GM19240 (cell line): Measurements from ENCODE around the gene CCL22.
"Not testable (repeated sequence)": the region's sequence is repeated elsewhere in the genome, so short reads cannot be mapped to it uniquely, and the experiment has no call there.

Source experiments
- DNase-seq: peaks from one replicate; pipeline ENCODE4 v3.0.0; 2011; ENCODE audit warnings: low spot score; ENCODE audit not compliant: insufficient read length

The CCL22 gene, protein sequence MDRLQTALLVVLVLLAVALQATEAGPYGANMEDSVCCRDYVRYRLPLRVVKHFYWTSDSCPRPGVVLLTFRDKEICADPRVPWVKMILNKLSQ

DNA sequence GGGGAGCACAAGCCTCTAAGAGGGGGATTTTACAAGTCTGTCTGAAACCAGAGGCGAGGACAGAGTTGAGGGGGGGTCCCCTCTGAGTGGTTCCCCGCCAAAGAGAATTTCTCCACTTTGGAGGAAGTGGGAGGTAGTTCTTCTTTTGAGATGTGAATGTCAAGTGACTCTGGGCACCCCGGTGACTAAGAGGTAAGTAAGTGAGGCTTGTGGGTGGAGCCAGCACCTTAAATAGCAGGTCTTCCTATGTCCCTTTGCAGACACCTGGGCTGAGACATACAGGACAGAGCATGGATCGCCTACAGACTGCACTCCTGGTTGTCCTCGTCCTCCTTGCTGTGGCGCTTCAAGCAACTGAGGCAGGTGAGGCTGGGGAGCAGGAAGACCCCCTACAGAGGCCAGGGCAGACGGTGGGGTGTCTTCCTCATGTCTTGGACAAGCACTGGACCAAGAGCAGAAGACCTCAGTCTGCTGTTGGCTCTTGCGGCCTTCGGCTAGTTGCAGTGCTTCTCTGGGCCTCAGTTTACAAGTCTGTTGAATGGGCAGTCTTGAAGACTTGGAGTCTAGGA is at the start of gene CCL22:
Gene CCL22 (plus strand): TSS at position 257 of the 569 bp plus-strand sequence. CDS start 34 bp downstream, at position 291.
- DNase-seq: no peak

DNA sequence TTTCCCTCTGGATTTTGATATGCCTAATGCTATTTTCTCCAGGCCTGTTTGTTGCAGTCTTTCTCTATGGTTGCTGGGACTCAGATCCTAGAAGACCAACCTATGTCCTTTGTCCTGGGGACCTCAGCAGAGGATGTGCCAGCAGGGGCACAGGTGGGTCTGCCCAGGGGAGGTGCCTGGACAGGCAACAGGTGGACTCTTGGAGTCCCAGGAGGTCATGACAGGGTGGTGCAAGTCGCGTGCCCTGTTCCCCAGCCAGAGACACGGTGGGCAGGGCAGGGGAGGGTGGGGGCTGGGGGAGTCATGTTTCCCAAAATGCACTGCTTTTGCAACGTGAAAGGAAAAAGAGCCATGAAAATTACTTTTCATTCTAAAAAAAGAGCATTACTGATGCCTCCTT is 47.8 kb upstream of the CCL22 start:
- DNase-seq: no peak

DNA sequence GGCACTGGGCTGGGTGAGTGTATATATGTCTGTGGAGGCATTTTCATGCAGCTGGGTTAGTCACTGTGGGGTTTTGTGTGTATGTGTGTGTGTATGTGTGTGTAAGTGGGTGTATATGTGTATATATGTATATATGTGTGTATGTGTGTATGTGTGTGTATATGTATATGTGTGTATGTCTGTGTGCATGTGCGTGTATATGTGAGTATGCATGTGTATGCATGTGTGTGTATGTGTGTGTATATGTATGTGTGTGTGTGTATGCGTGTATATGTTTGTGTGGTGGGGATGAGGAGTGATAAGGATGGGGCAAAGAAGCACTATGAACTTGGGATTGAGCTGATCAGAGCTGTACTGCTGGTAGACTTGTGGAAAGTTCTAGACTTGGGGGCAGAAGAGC is 45.1 kb upstream of the CCL22 start:
- no peak for DNase-seq

DNA sequence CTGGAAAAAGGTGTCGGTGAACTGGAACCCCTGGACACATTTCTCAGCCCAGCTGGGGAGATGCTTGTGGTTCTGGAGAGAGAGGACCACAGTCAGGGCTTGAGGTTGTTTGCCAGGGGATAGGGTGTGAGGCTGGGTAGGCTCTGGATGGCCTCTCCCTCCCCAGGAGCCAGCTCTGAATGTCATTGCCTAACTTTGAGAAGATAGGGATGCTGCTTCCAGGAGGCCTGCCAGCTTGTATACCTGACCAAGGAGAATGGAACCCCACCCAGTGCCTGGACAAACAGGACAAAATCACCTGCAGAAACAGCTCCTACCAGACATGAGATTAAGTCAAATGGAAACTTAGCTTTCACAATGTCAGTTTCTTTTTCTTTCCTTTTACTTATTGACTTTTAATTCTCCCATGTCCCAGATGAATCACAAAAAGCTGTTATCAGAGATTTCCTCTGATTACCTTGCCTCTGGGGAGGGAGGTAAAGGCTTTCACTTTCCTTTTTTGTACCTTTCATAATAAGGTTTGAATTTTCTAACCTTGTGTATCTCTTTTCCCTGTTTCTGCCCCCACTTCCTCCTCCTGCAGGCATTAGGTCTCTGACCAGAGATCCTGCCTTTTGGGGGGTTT is 44.3 kb upstream of the CCL22 start:
- no peak for DNase-seq

DNA sequence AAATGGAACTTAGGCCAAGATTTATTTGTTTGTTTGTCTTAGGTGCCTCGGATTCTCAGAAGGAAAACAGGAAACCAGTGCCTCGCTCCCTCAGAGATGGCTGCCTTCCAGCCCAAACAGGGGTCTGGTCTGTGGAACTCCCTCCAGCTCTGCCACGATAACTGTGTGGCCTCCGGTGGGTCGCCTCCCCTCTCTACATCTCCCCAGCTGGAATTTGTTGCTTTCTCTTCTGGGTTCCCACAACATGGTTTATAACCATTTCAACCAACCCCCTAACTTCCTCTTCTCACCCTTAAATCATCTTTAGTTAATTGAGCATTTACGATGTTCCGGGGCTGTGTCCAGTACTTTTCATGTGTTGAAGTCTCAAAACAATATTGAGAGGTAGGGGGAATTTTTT is 43.2 kb upstream of the CCL22 start:
- DNase-seq: no peak

DNA sequence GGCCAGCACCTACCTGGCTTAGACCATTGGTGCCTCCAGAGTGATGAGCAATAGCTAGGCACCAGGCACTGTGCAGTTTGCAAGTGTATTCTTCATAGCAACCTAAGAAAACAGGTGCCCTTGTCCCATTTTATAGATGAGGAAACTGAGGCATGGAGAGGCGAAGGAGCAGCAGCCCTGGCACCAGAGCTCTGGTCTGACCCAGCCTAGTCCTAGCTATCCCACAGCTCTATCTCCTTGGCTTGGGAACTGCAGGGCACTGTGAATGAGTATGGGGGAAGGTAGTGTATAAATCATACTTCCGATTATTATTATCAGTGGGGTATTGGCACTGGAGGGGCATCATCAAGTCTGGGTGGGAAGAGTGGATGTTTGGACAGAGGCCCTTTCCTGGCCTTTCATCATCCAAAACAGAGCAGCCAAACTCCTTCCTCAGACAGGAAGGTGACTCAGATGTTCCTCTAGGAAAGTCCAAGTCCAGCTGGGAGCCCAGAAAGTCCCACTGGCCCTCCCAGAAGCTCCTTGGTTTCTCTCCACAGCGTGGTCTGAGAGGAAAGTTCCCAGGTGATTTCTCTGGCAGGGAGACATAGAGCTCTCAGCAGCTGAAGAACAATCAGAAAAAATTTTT is 42.1 kb upstream of the CCL22 start:
- no peak for DNase-seq

DNA sequence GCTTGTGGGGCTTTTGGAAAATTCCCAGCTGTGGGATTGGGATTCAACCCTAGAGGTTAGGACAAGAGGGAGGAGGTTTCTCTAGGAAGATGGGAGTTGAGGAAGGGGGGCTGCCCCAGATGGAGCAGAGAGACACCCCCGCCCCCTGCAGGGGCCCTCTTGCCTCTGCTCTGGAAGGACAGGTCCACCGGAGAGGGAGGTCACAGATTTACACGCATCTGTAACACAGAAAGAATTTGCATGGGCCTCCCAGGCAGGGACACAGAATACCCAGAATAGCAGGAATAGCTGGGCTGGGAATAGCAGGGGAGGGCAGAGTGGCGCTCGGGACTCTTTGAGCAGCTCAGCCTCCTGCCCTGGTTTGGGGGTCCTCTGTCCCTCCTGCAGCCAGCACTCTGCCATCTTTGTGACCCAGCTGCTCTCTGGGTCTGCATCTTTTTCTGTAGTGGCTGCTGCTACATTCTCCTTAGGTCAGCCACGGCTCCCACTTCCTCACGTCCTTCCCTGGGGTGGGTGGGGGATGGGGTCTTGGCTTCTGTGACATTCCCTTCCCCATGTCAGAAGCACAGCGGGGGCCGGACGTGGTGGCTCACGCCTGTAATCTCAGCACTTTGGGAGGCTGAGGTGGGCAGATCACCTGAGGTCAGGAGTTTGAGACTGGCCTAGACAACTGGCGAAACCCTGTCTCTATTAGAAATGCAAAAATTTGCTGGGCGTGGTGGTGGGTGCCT is 40.2 kb upstream of the CCL22 start:
- no peak for DNase-seq

DNA sequence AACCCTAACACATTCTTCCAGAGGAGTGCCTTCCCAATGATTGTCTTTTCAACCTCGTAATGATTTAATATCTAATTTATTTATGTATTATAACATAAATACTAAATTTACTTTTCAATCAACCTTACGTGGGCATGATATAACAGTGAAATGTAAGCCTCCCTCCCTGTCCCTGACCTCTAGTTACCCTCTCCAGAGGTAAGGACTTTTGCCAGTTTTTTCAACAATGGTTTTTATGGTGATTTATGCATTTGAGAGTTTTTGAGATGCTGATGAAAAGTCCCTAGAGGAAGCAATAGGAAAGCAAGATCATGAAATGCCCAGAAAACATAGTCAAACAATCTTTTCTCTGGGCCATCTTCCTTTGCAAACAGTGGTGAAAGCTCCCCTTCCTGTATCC is 38.9 kb upstream of the CCL22 start:
- no peak for DNase-seq

DNA sequence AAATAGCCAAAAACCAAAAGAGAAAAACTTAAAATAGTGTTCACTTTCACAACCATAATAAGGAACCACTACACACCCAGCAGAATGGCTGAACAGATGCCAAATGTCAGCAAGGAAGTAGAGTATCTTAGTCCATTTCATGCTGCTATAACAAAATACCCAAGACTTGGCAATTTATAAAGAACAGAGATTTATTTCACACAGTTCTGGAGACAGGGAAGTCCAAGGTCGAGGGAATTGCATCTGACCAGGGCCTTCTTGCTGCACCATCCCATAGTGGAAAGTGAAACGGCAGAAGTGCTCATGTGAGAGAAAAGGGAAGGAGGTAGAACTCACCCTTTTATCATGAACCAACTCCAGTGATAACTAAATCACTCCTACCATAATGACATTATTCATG is 33.8 kb upstream of the CCL22 start:
- no peak for DNase-seq

DNA sequence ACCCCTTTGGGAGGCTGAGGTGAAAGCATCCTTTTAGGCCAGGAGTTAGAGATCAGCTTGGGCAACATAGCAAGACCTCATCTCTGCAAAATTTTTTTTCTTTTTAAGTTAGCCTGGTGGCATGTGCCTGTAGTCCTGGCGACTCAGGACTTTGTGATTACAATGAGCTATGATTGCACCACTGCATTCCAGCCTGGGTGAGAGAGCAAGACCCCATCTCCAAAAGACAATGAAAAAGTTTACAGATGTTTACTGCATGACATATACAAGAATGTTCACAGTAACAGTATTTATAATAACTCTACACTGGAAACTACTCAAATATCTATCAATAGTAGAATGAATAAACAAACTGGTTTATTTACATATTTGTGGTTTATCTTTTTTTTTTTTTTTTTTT is 33.1 kb upstream of the CCL22 start:
- DNase-seq: no peak

DNA sequence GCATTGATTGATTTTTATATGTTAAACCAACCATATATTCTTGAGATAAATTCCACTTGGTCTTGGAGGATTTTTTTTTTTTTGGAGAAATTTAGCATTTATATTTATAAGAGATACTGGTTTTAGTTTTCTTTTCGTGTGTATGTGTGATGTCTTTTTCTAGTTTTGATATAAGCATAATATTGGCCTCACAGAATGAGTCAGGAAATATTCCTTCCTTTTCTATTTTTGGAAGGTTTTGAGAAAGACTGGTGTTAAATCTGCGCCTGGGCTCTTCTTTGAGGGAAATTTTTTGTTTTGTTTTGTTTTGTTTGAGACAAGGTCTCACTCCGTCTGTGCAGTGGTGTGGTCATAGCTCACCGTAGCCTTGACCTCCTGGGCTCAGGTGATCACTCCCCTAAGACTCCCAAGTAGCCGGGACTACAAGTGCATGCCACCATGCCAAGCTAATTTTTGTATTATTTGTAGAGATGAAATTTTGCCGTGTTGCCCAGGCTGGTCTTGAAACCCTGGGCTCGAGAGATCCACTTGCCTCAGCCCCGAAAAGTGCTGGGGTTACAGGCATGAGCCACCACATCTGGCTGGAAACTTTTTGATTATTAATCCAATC is 28.8 kb upstream of the CCL22 start:
- DNase-seq: no peak

DNA sequence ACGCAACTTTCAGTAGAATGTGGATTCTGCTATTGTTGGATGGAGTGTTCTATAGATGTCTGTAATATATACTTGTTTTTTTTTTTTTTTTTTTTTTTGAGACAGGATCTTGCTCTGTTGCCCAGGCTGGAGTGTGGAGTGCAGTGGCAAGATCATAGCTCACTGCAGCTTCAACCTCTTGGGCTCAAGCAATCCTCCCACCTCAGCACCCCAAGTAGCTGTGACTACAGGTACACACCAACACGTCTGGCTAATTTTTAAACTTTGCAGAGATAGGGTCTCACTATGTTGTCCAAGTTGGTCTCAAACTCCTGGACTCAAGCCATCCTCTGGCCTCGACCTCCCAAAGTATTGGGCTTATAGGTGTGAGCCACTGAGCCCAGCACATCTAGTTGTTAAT is 27.2 kb upstream of the CCL22 start:
- DNase-seq: no peak

DNA sequence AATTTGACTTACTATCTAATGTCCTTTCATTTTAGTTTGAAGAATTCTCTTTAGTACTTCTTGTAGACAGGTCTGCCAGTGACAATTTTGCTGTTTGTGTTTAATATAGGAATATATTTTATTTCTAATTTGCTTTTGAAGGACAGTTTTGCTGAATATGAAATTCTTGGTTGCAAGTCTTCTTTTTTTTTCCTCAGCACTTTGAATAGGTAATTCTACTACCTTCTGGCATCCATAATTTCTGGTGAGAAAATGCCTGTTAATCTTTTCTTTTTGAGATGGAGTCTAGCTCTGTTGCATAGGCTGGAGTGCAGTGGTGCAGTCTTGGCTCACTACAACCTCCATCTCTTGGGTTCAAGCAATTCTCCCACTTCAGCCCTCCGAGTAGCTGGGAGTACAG is 25.2 kb upstream of the CCL22 start:
- no peak for DNase-seq

DNA sequence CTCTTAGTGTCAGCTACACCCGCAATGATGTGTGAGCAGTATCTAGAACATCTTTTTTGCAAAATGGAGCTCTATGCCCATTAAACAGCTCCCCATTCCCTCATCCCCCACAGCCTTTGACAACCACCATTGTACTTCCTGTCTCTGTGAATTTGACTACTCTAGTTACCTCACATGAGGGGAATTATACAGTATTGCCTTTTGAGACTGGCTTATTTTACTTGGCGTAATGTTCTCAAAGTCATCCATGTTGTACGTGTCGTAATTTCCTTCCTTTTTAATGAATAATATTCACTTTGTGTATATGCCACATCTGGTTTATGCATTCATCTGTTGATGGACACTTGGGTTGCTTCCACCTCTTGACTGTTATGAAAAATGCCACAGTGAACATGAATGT is 23.2 kb upstream of the CCL22 start:
- DNase-seq: no peak

DNA sequence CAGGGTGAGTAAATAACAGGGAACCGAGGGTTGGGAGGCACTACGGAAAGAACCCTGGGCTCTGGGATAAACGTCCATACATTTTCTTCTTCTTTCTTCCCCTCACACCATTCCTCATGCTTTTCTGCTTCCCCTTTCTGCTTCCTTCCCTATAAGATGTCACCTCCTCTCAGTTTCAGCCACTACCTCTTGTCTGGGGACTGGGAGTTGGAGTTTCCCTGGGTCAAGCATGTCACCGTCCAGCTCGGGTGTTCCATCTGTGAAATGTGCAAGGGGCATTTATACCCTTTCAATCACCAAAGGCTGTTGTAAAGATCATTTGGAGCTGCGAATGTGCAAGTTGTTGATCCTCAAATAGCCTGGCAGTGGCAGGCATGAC is 17.5 kb upstream of the CCL22 start:
- DNase-seq: no peak

DNA sequence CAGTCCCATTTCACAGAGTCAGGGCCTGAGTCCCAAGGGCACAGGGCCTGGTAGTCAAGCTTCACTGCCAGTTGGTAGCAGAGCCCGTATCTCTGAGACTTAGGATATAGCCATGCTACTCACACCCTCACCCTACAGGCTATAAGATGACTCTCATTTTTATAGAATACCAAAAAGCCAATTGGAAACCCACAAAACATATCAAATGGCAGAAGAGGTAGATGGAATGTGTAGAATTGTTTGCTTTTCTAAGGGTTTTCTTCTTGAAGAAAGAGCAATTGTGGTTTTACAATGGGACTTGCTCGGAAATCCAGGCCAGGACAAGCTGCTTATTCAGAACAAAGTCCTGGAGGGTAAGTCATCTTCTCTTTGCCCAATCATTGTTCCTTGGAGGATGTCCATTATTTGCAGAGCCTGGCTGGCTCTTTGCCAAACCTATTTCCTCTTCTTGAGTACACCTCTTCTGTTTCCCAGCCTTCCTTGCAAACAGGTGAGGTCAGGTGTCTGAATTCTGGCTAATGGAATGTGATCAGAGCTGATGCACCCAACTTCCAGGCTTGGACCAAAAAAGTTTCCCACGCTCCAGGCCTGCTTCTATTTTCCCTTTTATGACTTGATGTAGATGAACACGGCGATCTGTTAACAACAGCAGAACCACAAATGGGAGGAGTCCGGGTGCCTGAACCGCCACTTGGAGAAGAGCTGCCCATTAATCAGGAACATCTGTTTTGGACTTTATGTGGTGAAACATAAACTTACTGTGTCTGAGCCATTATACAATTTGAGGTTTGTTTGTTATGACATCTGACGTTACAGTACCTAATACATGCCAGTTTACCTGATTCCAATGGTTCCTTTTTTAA is 16.9 kb upstream of the CCL22 start:
- no peak for DNase-seq

DNA sequence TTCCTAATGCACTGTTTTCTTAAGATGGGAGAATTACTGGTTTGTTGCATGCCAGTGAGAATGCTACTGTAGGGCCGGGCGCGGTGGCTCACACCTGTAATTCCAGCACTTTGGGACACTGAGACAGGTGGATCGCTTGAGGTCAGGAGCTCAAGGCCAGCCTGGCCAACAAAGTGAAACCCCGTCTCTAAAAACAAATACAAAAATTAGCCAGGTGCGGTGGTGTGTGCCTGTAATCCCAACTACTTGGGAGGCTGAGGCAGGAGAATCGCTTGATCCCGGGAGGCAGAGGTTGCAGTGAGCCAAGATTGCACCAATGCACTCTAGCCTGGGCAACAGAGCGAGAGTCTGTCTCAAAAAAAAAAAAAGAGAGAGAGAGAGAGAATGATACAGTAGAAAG is 16.0 kb upstream of the CCL22 start:
- DNase-seq: not testable (repeated sequence)

DNA sequence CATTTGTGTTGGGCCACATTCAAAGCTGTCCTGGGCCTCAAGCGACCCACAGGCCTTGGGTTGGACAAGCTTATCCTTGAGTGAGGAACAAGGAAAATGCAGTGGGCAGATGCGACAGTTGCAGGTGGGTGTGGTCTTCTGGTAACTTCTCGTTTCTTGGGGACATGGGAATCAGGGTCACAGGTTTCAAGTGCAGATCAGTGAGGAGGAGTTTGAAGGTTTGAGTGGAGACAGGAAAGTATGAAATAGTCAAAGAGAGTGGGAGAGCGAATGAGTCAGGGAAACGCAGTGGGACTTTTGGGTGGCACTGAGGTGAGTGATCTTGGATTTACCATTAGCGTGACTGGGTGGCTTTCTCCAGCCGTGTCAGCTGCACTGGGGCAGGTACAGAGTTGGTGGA is 15.4 kb upstream of the CCL22 start:
- DNase-seq: no peak

DNA sequence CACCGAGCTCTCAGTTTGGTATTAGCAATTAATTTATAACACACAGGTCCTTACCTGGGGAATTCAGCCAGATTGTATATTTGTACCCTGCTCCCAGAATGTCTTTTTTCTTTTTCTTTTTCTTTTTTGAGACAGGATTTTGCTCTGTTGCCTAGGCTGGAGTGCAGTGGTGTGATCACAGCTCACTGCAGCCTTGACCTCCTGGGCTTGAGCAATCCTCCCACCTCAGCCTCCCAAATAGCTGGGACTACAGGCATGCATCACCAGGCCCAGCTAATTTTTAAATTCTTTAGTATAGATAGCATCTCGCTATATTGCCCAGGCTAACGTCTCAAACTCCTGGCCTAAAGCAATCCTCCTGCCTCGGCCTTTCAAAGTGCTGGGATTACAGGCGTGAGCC is 14.5 kb upstream of the CCL22 start:
- not testable (repeated sequence) for DNase-seq

DNA sequence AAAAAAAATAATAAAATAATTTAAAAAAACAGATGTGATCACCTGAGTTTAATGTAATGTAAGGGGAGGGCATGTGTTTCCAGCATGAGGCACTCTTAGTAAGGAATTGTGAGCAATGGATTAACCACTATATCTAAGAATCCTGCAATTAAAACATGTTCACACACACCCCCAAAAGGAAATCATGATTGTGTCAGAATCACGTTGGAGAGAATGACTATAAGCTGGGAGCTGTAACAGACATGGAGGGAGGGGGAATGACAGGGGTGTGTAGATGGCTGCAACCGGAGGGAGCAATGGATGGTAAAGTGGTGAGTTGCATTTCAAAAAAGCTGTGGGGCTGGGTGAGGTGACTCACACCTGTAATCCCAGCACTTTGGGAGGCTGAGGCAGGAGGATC is 13.6 kb upstream of the CCL22 start:
- DNase-seq: no peak

DNA sequence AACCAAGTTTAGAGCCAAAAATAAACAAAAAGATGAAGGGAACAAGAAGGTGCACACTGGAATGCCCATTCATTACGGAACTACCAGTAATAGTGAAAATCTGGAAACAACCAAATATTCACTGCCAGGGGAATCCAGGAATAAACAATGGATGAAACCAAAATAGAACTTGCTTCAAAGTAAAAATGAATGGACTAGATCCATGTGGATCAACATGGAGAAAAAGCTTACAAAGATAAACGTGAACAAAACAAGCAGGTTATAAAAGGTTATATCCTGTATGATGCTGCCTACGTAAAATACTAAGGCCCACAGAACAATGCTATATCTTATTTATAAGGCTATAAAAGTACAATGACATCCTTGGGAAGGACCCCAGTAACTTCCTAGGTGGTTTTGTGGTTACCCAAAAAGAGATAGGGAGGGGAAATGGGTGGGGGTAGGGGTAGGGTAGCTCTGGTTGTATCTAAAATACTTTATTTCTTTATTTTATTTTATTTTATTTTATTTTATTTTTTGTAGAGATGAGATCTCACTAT is 12.8 kb upstream of the CCL22 start:
- no peak for DNase-seq
